Measurements from ENCODE around the gene DDX49.
"Not testable (repeated sequence)": the region's sequence is repeated elsewhere in the genome, so short reads cannot be mapped to it uniquely, and the experiment has no call there.

DDX49 gene

GRCh38 chr19:18898607-18899408, 20.7 kb upstream of the DDX49 start:
- no peak overlapping the region for H3K9ac ChIP-seq (ENCODE audit: low read length)
- H3K4me3 ChIP-seq (ENCODE audit: low read length) = no peak overlapping the region
- H3K9me3 ChIP-seq (ENCODE audit: control insufficient read depth, low read length) = no peaks in the 10 kb centered on the region
- H3K27me3 ChIP-seq (ENCODE audit: control insufficient read depth, insufficient read depth, low read length) = peaks cover 32% of the 10 kb centered on the region
- no peaks in the 10 kb centered on the region for H3K36me3 ChIP-seq (ENCODE audit: control insufficient read depth, insufficient read depth, low read length)
- peaks cover 16% of the 10 kb centered on the region for H3K4me1 ChIP-seq (ENCODE audit: control insufficient read depth, insufficient read depth, low read length)

- H3K36me3 ChIP-seq (ENCODE audit: control insufficient read depth, insufficient read depth, low read length) = peaks cover 6% of the 10 kb centered on the region
These were observed 19.6 kb upstream of the DDX49 start for GRCh38 chr19:18899624-18900560.

DNA sequence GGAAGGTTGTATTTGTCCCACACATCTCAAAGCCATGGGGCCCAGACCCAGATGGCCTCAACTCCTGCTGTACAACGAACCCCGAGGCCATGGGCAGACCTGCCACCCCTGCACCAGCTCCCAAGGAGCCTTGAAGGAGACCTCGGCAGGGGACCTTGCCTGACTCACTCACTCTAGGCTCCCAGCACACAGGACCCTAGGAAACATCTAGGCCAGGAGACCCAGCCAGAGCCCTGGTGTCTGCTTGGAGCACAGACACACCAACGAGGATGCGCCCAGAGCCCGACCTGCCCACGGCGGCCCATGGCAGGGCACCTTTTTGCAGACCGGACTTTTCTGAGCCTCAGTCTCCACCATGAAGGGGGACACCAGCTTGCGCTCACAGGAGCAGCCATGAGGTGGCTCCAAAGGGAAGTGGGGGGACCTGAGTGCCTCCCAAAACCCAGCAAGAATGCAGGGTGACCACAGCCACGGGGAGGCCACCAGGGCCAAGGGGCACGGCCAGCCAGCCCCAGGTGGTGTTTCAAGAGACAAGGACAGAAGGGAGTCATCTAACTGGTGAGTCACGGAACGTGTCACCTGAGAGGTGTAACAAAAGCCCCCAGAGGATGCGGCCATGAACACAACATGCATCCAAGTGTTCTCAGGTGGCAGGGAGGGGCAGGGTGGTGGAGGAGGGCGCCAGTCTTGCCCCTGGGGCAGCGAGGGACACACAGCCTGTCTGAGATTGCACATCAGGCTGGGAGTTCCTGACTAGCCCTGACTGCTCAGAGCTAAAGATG, 18.6 kb upstream of the DDX49 start:
- Histone ChIP-seq H3K4me3 (ENCODE audit: low read length) (no peak overlapping the region), H3K9me3 (ENCODE audit: control insufficient read depth, low read length) (no peaks in the 10 kb centered on the region), H3K27me3 (ENCODE audit: control insufficient read depth, insufficient read depth, low read length) (peaks cover 14% of the 10 kb centered on the region), H3K9ac (ENCODE audit: low read length) (no peak overlapping the region), H3K36me3 (ENCODE audit: control insufficient read depth, insufficient read depth, low read length) (peaks cover 13% of the 10 kb centered on the region), H3K4me1 (ENCODE audit: control insufficient read depth, insufficient read depth, low read length) (peaks cover 12% of the 10 kb centered on the region)

More at GRCh38 chr19:18899624-18900560, 19.6 kb upstream of the DDX49 start:
- Histone ChIP-seq H3K4me3 (ENCODE audit: low read length) (no peak overlapping the region), H3K27me3 (ENCODE audit: control insufficient read depth, insufficient read depth, low read length) (peaks cover 21% of the 10 kb centered on the region), H3K4me1 (ENCODE audit: control insufficient read depth, insufficient read depth, low read length) (peaks cover 14% of the 10 kb centered on the region), H3K9me3 (ENCODE audit: control insufficient read depth, low read length) (no peaks in the 10 kb centered on the region), H3K9ac (ENCODE audit: low read length) (no peak overlapping the region)

DNA sequence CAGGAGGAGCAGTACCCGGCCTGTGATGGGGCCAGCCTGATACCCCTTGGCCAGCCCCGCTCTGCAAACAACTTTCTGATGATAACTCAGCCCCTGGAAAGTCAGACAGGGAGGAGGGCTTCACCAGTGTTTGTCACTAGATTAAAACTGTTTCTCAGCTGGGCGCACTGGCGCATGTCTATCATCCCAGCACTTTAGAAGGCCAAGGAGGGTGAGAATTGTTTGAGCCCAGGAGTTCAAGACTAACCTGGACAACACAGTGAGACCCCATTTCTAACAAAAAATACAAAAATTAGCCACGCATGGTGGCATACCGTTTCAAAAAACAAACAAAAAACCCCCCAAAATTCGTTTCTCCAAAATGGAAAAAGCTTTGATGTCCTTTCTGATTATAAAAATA, 18.0 kb upstream of the DDX49 start:
- peaks cover 13% of the 10 kb centered on the region for H3K36me3 ChIP-seq (ENCODE audit: control insufficient read depth, insufficient read depth, low read length)
- H3K9ac ChIP-seq (ENCODE audit: low read length) = no peak overlapping the region
- peaks cover 11% of the 10 kb centered on the region for H3K27me3 ChIP-seq (ENCODE audit: control insufficient read depth, insufficient read depth, low read length)
- no peaks in the 10 kb centered on the region for H3K9me3 ChIP-seq (ENCODE audit: control insufficient read depth, low read length)
- H3K4me3 ChIP-seq (ENCODE audit: low read length) = no peak overlapping the region
- H3K4me1 ChIP-seq (ENCODE audit: control insufficient read depth, insufficient read depth, low read length) = peaks cover 12% of the 10 kb centered on the region

DNA sequence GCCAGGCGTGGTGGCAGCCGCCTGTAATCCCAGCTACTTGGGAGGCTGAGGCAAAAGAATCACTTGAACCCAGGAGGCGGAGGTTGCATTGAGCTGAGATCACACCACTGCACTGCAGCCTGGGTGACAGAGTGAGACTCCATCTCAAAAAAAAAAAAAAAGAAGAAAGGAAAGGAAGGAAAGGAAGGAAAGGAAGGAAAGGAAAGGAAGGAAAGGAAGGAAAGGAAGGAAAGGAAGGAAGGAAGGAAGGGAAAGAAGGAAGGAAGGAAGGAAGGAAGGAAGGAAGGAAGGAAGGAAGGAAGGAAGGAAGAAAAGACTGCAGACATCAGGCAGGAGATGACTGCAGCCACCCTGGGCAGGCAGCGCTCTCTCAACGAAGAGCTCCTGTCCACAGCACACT, 17.0 kb upstream of the DDX49 start:
- H3K27me3 ChIP-seq (ENCODE audit: control insufficient read depth, insufficient read depth, low read length); H3K4me3 ChIP-seq (ENCODE audit: low read length); H3K9me3 ChIP-seq (ENCODE audit: control insufficient read depth, low read length); H3K9ac ChIP-seq (ENCODE audit: low read length): not testable (repeated sequence)
- Histone ChIP-seq H3K36me3 (ENCODE audit: control insufficient read depth, insufficient read depth, low read length) (peaks cover 13% of the 10 kb centered on the region), H3K4me1 (ENCODE audit: control insufficient read depth, insufficient read depth, low read length) (peaks cover 12% of the 10 kb centered on the region)

DNA sequence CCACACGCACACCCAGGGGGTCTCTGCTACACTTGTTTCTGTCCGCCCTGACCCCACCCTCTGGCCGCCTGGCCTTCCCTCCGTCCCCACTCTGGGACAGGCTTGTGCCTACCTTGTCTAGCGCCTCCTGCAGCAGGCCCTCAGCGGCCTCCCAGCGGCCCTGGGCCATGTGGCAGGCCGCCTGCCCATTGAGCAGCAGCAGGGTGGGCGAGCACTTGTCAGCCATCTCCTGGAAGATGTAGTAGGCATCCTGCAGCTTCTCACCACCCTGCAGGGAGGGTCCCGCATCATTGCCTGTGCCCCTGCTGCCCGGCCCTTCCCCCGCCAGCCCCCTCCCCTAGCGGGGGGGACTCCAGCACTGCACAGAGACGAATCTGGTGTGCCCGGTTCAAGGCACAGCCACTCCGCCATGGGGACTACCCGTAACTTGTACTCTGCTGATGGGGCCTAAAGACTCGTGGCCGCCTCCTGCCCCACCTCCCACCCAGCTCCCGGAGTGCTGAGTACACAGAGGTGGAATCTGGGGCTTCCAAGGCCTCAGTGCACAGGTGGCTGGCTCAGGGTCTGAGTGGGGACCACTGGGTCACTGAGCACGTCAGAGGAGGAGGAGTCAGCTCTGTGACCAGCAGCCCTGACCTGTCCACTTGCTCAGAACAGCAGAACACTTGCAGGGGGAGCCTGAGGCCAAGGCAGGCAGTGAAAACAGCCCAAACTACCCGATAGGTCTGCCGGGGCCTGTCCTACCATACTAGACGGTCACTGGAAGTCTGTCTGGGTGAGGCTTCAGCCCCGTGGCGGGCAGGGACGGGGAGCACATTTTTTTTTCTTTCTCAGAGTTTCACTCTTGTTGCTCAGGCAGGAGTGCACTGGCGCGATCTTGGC, 16.1 kb upstream of the DDX49 start:
- H3K4me1 ChIP-seq (ENCODE audit: control insufficient read depth, insufficient read depth, low read length) = peaks cover 9% of the 10 kb centered on the region
- H3K9ac ChIP-seq (ENCODE audit: low read length) = no peak overlapping the region
- no peak overlapping the region for H3K4me3 ChIP-seq (ENCODE audit: low read length)
- H3K9me3 ChIP-seq (ENCODE audit: control insufficient read depth, low read length) = no peaks in the 10 kb centered on the region
- H3K36me3 ChIP-seq (ENCODE audit: control insufficient read depth, insufficient read depth, low read length) = peaks cover 13% of the 10 kb centered on the region
- no peaks in the 10 kb centered on the region for H3K27me3 ChIP-seq (ENCODE audit: control insufficient read depth, insufficient read depth, low read length)

DNA sequence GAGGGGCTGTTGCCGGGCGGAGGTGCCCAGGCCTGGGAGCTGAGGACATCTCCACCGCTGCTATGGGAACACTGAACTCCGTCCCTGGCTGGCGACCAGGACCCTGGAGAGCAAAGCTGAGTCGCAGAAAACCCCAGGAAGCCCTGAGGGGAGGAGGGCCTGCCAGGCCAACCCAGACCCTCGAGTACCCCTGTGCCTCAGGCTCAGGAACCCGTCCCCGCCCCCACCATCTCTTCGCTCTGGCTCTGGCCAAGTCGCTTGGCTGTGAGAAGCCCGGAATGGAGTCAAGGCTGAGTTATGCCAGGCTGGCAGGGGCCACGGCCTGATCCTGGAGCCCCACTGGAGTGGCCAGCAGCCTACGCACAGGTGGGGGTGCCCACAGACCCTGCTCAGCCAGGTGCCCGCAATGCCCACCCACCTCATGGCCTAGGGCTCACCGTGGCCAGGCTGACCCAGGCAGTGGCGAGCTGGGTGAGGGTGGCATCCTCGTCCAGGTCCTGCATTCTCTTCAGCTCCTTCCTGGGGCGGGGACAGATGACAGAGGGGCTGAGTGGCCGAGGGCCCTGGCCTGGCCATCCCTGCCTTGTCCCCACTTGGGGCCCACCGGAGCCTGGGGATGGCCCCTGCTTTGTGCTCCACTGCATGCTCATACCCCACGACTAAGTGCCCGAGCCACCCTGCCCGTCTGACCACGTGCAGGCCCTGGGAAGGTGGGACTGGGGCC, 15.0 kb upstream of the DDX49 start:
- H3K27me3 ChIP-seq (ENCODE audit: control insufficient read depth, insufficient read depth, low read length) = no peaks in the 10 kb centered on the region
- no peaks in the 10 kb centered on the region for H3K4me1 ChIP-seq (ENCODE audit: control insufficient read depth, insufficient read depth, low read length)
- H3K9me3 ChIP-seq (ENCODE audit: control insufficient read depth, low read length) = no peaks in the 10 kb centered on the region
- no peak overlapping the region for H3K4me3 ChIP-seq (ENCODE audit: low read length)
- H3K9ac ChIP-seq (ENCODE audit: low read length) = no peak overlapping the region
- H3K36me3 ChIP-seq (ENCODE audit: control insufficient read depth, insufficient read depth, low read length) = peaks cover 13% of the 10 kb centered on the region

- no peak overlapping the region for H3K9ac ChIP-seq (ENCODE audit: low read length)
- peaks cover 13% of the 10 kb centered on the region for H3K36me3 ChIP-seq (ENCODE audit: control insufficient read depth, insufficient read depth, low read length)
- H3K9me3 ChIP-seq (ENCODE audit: control insufficient read depth, low read length) = no peaks in the 10 kb centered on the region
- no peaks in the 10 kb centered on the region for H3K27me3 ChIP-seq (ENCODE audit: control insufficient read depth, insufficient read depth, low read length)
- H3K4me3 ChIP-seq (ENCODE audit: low read length) = no peak overlapping the region
- H3K4me1 ChIP-seq (ENCODE audit: control insufficient read depth, insufficient read depth, low read length) = no peaks in the 10 kb centered on the region
These were observed 14.5 kb upstream of the DDX49 start for GRCh38 chr19:18905058-18905456.

DNA sequence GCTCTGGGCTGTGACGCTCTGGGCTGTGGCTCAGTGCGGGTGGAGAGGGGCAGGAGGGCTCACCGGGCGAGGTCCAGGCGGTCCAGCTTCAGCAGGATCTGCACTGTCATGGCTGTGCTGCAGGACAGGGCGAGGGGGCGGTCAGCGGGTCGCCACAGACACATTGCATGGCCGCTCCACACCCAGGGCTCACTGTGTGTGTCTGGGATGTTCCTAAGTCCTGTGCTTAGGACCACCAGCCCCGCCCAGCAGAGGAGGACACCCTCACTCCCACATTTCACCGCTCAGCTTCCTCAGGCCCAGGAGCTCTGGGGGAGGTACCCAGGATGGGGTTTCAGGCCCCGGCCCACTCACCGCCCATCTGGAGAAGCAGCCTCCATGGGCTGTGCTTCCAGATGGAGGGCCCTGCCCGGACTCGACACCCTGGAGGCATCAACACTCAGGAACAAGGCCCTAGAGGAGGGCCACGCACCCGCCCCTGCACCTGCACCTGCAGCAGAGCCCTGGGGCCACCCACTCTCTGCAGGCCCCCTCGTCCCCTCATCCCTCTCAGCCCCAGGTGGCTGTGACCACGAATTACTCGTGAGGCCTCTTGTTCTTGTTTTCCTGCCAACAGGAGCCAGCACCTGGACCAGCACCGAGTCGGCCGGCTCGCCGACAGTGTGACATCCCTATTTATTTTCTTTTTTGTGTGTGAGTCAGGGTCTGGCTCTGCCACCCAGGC, 13.8 kb upstream of the DDX49 start:
- H3K9me3 ChIP-seq (ENCODE audit: control insufficient read depth, low read length) = no peaks in the 10 kb centered on the region
- H3K4me1 ChIP-seq (ENCODE audit: control insufficient read depth, insufficient read depth, low read length) = no peaks in the 10 kb centered on the region
- peaks cover 13% of the 10 kb centered on the region for H3K36me3 ChIP-seq (ENCODE audit: control insufficient read depth, insufficient read depth, low read length)
- no peak overlapping the region for H3K4me3 ChIP-seq (ENCODE audit: low read length)
- no peak overlapping the region for H3K9ac ChIP-seq (ENCODE audit: low read length)
- H3K27me3 ChIP-seq (ENCODE audit: control insufficient read depth, insufficient read depth, low read length) = no peaks in the 10 kb centered on the region
